ENCODE data around the gene CENPN.

The CENPN gene

DNA sequence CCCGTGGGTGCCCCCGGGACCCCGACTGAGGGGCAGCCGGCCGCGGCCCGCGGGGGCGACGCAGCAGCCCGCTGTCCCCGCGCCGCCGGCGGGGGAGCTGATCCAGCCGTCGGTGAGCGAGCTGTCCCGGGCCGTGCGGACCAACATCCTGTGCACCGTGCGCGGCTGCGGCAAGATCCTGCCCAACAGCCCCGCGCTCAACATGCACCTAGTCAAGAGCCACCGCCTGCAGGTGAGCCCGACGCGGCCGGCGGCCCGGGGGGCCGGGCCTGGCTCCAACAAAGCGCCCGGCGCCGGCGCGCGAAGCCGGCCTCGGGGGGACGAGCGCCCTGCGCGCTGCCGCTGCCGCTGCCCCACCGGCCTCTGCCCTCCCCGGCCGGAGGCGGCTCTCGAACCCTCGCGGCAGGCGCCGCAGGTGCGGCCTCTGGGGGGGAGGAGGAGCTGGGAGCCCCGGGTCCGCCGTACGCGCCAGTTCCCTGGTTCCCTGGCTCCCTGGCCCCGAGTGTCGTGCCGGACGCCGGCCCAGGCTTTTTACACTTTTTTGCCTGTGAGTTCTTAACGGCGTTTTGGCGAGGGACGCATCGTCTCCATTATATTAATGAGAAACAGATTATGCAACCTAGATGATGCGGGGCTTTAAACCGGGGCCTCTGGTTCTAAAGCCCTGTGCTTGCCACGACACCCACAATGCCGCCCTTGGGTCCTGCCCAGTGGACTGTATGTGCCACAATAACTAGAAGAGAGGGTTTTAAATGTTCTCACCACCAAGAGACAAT, 29.1 kb downstream of the CENPN start:
- no peak for DNase-seq

DNA sequence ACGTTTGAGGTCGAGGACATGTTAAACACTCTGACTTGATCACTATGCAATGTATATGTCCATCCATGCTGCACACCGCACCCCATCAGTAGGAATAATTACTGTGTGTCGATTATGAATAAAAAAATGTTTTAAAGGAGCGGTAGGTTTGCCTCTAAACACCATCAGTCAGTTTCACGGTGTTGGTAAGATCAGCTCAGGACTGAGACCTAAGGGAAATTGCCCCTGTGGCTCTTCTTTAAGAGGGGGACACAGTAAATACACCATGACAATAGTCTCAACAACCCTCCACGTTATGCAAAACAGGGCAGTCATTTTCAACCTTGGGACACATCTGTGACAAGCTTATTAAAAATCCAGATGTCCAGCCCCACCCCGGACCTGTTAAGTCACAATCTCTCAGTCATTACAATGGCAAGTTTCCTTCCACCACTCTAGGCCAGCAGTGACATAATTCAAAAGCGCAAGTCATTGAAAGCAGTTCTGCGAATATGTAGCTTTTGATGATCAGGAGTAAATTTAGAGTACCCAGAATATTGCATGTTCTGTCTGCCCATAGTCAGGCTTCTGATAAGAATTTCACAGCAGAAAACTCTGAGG, 29.8 kb downstream of the CENPN start:
- no peak for DNase-seq

DNA sequence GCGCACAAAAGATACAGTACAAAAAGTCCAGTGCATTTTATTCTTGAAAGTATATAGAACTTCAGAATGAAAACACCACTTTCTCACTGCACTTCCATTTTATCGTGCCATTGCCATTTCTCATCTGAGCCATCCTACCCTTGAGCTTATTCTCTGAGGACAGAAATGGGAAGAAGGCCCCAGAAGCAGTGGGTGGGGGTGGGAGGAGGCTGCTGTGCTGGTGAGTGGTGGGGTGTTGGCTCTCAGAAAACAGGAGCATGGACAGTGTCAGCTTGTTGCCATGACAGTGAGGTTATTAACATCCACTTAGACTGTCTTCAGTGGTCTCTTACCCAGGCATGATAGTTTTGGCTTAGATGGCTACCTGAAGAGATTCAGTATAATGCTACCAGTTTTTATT, 33.1 kb downstream of the CENPN start:
- DNase-seq, result no peak

DNA sequence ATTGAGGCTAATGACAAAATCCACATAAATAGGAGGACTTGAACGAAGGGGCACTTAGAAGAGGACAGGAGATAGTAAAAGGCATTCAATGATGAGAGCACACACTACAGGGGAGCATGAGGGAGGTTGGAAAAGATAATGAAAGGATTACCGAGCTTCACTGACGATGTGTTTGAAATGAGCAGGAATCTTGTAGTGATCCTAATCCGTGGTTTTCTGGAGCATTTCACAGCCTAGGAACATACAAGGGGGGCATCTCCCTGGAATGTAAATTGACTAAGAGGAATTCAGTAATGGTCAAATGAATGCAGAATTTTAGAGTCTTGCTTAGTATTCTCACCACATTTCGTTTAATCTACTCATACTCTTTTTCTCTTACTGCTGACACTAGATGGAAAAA, 33.8 kb downstream of the CENPN start:
- no peak for DNase-seq

DNA sequence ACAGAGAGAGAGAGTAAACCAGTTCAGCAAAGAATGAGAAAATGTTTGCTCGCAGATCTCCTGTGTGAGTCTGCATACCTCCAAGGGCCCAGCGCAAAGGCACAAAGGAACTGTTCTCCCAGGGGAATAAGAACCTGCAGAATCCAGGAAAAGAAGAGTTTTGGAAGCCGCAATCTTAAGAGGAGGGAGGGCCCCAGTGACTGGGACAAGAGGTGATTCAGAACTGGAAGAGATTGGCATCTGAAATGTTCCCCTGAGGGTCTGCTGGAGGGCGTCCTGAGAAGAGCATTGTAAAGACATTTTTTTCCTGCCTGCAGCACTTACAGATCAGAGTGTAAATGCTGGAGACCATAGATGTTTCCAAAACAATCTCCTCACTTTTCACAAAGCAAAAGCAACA, 34.7 kb downstream of the CENPN start:
- no peak for DNase-seq

DNA sequence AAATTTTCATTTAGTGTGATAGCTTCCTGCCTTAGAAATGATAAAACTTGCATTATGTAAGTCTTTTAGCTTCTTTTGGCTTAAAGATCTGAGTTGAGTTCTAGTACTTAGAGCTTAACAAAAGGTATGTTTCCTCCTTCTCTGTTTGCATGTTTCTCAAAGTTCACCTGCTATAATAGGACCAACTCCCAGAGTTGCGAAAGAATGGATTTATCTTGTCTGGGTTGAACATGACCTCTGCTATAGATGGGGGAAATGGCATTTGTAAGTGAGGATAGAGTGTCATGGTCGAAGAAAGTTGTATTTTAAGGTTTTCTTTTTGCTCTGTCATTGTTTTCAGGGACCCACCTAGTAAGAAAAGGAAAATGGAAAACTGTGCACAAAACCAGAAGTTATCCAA, 35.8 kb downstream of the CENPN start:
- DNase-seq, result no peak

DNA sequence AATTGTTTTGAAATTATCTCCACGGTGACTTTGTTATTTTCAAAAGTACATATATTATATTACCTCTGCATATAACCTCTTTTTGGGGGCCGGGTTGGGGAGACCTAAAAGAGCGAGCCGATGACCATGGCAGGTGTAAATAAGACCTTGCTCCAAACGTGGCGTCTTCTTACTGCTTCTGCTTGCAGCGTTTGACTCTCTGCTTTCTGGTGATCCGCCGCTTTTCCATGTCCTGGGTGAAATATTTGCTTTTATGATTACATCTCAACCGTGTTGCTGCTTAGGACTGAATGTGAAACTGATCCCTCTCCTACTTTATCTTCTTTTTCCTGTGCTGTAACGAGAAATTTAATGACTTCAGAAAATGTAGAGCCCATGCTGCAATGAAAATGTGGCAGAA, 46.7 kb downstream of the CENPN start:
- no peak for DNase-seq

DNA sequence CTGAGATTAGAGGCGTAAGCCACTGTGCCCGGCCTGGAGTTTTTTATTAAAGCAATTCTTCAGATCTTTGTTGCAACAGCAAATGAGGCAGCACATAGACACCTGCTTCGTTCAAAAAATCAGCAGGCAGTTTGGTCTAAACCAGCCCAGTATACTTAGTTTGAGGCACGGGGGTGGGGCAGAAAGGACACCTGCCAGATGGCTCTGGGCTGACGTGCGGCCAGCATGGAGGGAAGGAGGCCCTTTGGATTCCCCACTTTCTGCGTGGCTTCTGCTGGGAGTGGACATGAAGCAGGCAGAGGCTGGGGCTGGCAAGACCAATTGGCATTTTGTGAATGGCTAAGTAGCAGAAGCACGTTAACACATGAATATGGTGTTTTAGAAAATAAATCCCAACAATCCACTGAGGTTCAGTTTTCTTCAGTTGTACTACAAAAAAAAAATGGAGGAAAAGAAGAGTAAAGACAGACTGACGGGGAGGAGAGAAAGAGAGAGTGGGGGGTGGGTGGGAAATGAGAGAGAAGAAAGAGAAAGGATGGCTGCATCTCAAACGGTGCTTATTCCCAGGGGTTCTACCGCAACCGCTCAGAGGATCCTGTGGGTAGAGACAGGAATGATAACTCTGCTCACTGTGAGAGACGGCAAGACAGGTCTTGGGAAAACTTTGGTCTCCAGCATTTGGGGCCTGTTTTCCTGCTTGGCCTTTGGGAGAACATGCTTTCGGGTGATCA, 53.7 kb downstream of the CENPN start:
- DNase-seq, result no peak

DNA sequence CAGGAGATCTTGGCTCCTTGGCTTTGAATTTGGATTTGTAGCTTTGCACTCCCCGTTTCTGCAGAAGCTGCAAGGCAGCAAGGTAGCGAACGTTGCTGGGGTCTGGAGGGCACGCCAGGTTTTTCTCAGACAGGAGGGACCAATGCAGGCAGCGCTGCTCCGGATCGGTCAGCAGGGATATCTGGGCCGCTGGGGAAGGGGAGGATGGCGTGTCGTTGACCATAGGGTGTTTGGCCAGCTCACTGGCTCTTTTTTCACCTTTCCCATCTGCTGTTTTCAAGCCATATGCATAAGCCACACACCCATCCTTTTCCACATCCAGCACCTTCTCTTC, 54.3 kb downstream of the CENPN start:
- DNase-seq, result no peak

DNA sequence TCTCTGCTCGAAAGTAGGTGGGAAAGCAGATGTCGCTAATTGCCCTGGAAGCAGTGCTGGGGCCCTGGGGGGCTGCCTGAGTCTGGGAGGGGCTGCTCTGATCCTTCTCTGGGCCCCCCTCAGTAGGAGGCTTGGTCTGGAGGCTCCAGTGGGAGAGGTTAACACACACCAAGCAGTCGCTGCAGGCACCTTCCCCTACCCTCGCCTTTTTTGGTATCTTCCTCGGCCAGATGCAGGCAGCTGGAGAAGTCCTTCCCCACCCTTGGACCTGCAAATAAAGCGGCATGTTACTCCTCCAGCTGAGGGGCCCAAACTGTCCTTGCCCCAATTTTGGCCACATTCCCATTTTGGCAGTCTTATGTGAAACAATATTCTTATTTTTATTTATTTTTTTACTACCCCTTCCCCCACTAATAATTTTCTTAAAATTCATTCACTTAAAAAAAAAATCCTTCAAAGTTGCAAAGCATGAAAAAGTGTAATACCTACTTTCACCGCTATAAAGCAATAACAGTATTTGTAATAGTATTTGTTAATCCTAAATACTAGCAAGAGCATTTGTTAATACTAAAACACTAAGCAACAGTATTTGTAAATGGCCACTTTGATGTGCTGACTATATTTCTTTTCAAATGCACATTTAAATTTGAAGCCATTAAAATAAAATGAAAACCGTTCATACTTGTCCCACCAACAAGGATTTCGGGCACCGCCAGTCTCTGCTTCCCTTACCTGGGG, 55.0 kb downstream of the CENPN start:
- no peak for DNase-seq

DNA sequence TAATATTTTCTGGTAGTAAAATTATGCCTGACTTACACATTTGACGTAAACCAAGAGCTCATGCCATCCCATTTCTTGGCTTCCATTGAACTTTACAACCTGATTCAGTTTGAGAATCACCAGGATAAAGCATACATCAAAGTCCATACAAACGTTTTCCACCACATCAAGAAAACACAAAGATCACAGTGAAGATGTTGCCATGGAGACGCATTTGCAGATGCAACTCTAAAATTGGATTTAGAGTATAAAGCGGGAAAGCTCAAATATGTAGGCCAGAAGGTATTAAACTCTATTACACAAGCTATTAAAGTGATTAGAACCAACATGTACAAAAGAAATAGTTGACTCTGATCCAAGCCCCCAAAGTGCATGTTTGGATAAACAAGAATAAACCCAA, 59.7 kb downstream of the CENPN start:
- DNase-seq, result no peak

DNA sequence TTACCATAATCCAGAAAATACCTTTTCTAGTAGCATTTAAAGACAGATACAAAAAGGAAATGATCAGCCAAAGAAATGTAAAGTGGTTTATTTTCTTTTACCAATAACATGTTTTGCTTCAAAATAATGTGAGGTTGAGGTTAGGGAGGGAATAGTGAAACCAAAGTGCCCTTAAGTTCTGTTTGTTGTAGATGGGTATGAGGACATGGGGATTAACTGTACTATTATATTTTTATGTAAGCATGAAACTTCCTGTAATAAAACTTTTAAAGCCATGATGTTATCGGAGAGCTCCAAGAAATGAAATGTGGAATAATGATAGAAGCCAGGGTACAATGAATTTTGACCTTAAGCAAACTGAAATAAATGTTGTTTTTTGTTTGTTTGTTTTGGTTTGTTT, 60.2 kb downstream of the CENPN start:
- DNase-seq, result no peak

DNA sequence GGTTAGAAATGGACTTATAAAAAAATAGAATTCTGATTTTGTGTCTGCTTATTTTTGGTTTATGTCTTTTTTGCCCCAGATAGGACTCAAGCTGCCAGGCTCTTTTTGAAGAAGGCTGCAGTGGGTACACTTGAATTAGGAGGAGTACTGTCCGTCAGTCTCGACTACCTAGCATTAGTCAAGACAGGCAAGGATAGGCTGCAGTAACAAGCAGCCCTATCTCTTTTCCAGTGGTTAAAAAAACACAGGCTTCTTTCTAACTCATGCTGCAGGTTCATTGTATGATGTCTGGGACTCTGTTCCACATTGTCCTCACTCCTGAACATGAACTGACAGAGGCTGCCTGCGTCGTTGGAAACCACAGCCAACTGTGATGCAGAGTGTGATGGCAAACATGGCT, 62.0 kb downstream of the CENPN start:
- no peak for DNase-seq

DNA sequence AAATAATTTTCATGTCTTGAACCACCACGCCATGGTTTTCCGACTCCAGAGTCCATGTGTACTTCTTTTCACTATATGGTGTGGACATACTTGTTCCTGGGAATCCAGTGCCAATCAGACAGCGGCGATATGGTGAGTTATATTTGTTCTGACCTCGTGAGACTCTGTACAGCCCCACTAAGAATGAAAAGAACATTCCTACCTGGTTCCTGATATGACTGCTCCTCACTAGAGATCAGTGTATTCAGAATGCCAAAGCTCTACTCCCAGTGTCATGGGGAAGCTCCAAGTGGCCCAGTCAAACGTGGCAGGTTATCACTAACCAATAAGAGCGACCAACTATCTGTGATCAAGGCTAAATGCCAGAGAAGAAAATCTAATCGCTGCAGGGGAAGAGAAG, 64.0 kb downstream of the CENPN start:
- no peak for DNase-seq

DNA sequence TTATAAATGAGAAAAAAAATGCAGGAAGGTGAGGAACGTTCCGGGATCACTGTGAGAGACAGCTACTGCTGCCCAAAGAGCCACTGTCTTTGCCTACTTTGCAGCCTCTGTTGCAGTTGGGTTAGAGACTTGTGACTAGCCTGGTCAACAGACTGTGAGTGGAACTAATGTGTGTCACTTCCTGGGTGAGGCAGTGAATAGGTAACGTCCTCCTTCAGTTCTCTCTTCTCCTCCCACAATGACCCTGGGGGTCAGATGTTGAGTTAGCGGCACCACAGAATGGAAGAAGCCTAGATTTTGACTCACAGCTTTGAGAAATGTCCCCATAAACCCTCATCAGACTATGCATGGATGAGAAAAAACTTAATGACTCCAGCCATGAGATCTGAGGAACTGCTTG, 64.8 kb downstream of the CENPN start:
- DNase-seq, result no peak

DNA sequence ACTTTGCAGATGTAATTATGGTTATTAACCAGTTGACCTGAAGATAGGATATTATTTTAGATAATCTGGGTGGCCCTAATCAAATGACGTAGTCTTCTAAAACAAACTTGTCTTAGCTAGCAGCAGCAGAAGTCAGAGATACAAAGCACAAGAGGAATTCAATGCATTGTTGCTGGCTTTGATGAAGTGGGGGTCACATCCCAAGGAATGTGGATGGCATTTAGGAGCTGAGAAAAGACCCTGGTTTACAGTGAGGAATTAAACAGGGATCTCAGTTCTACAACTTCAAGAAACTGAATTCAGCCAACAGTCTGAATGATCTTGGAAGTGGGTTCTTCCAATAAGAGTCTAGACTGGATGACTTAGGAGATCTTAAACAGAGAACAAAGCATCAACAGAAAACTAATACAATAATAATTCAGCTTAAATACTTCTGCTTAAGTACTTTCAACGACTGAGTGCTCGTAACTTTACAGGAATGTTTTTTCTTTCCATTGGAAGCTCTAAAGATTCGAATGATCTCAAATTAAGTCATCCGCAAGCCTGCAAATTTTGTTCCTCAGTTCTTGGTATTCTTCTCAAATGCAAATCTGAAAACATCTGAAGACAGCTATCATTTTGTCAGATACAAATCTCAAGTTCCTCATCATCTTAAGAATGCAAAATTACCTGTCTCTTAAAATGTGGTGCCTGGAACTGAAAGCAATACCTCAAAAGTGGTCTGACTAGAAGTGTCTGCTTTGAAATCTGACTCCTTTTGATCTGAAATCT, 66.7 kb downstream of the CENPN start:
- DNase-seq, result no peak

DNA sequence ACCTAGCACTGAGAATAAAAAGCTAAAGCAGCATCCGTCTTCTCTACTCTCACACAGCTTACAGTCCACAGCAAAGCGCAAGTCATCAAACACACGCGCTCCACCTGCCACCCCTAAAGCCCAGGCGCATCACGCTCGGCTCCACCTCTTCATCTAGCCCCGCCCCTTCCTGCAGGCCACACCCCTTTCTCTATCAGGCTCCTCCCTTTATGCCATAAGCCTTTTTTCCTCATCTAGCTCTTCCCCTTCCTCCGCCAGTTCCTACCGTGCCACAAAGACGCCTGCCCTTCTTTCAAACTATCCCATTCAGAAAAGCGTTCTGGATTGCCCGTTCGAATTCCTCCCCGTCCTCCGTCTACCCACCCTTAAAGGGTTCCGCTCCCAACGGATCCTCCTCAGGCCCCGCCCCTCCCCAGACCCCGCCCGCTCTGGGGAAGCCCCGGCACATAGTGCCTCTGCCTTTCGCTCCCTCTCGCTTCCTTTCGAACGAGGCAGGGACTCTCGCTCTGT, 69.6 kb downstream of the CENPN start:
- DNase-seq, result peak; percentile 70

DNA sequence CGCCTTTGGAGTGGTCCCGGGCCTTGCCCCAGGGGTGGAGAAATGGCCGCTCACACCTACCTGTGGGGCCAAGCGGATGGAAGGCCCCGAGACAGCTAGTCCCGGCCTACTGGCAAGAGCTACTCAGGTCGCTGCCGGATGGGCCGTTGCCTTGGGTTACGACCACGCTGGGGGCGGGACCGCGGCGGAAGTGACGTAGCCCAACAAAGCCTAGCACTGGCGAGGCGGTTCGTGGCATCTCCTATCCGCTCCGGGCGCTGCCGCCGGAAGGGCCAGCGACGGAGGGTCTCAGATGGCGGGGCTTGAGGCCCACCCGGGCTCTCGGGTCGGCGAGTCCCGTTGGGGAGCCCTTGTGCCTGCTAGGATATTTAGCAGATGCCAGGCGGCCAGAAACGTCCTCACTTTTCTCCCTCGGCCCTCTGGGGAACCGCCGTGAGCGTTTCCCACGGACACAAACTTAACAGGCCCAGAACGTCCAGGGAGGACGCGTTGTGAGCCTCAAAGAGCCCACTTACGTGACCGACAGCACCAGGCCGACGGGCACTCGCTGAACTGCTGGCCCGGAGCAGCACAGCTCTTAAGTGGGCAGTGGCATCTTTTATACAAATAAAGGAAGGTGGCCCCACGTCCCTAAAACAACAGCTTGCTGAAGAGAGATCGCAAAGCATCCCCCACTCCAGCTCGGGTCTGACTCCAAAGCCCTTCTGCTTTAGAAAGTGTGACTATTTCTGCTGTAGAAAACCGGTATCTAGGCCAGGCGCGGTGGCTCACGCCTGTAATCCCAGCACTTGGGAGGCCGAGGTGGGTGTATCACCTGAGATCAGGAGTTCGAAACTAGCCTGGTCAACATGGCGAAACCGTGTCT, 70.3 kb downstream of the CENPN start, which contains the start of gene C16orf46:
Gene C16orf46 (minus strand): TSS at position 163 of the 865 bp plus-strand sequence. CDS start 13,283 bp downstream, outside the sequence.
- DNase-seq, result peak; percentile 70

DNA sequence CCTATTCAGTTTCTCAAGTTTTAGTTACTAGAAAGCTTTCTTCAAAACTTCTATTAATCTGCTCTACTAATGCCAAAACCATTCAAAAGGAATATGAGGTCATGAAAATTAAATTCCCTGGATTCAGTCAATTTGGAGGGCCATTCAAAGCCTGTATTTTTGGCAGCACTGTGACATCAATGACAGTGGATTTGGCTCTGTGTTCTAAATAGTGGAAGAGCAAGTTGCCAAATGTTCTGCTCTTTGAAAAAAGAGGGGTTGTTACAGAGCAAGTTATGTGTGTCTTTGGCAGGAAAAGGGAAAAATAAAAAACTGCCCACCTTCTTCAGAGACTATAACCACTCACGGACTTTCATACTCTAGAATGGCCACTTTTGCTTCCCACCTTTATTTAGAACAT, 73.2 kb downstream of the CENPN start:
- no peak for DNase-seq

DNA sequence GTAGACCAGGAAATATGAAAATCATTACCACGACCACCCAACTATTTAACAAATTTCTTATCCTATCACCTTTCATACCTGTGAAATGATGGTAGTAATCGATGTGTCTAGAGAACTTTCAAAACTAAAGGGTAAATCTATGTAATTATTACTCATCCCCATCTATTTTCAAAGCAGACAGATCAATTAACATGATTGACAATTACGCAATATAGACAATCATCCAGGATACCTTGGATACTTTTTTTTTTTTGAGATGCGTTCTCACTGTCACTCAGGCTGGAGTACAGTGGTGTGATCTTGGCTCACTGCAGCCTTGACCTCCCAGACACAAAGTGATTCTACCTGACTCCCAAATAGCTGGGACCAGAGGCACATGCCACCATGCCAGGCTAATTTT, 74.0 kb downstream of the CENPN start:
- no peak for DNase-seq

Measured in NCI-H510A (cell line).